Measurements from ENCODE around the gene PPP1R37.

The PPP1R37 gene

GRCh38 chr19:45128806-45129205 is 35.8 kb downstream of the PPP1R37 start:
- no peak overlapping the region for H4K91ac ChIP-seq (ENCODE audit: low read depth, low read length, poor library complexity)
- no peak for DNase-seq (ENCODE audit: low spot score)
- WGBS, 2 donors (ENCODE audit: extremely low coverage in 2 of 2, insufficient read length in 2 of 2, insufficient replicate concordance in 1 of 2) = no CpG with 5 or more reads among the region's 5 CpGs

GRCh38 chr19:45130236-45130635 is 37.3 kb downstream of the PPP1R37 start:
- H3K27ac ChIP-seq (replicated peaks; ENCODE audit: low read length) = no peak overlapping the region
- H3K79me1 ChIP-seq (ENCODE audit: low read depth, low read length) = peaks cover 17% of the 10 kb centered on the region
- peak overlapping the region; percentile 60 for H3K23ac ChIP-seq (ENCODE audit: low read depth, low read length, poor library complexity)
- WGBS, 2 donors (ENCODE audit: extremely low coverage in 2 of 2, insufficient read length in 2 of 2, insufficient replicate concordance in 1 of 2) = no CpG with 5 or more reads among the region's 13 CpGs
- H3K9ac ChIP-seq (ENCODE audit: low read depth, low read length, poor library complexity) = no peak overlapping the region
- peaks cover 4 to 10% of the 10 kb centered on the region in 2 donors for H3K4me1 ChIP-seq (ENCODE audit: control insufficient read depth in 2 of 2, insufficient read depth in 1 of 2, low read depth in 1 of 2, low read length in 2 of 2)
- no peak overlapping the region for H3K14ac ChIP-seq (ENCODE audit: low read length)
- no peak for DNase-seq (ENCODE audit: low spot score)
- H3K18ac ChIP-seq (ENCODE audit: low read length) = no peak overlapping the region
- H2AK5ac ChIP-seq (ENCODE audit: low read depth, low read length) = peak overlapping the region; percentile 40
- peaks cover 0 to 2% of the 10 kb centered on the region in 2 donors for H3K9me3 ChIP-seq (replicated peaks in 1 of 2; ENCODE audit: control insufficient read depth in 2 of 2, insufficient read depth in 1 of 2, low read depth in 1 of 2, low read length in 2 of 2)
- no peak overlapping the region for H2AFZ ChIP-seq (ENCODE audit: low read length)
- peak overlapping the region; percentile 27 for H2BK15ac ChIP-seq (ENCODE audit: low read length)
- no peak overlapping the region for H2BK120ac ChIP-seq (ENCODE audit: low read depth, low read length)
- H4K91ac ChIP-seq (ENCODE audit: low read depth, low read length, poor library complexity) = no peak overlapping the region
- H3K4me3 ChIP-seq (ENCODE audit: low read length in 2 of 2) = no peak overlapping the region
- peaks cover 0 to 4% of the 10 kb centered on the region in 2 donors for H3K36me3 ChIP-seq (replicated peaks in 1 of 2; ENCODE audit: control insufficient read depth in 2 of 2, insufficient read depth in 2 of 2, low read length in 2 of 2)
- no peak overlapping the region for H3K4me2 ChIP-seq (ENCODE audit: insufficient read depth, low read length, poor library complexity, severe bottlenecking)
- no peak overlapping the region for H4K8ac ChIP-seq (ENCODE audit: low read depth, low read length)
- H2BK5ac ChIP-seq (ENCODE audit: low read length) = no peak overlapping the region
- H3K27me3 ChIP-seq (ENCODE audit: control insufficient read depth in 3 of 3, insufficient read depth in 3 of 3, low read depth in 1 of 3, low read length in 3 of 3) = no peaks in the 10 kb centered on the region
- H2BK12ac ChIP-seq (ENCODE audit: low read length) = no peak overlapping the region
- H3K4ac ChIP-seq (ENCODE audit: low read length) = no peak overlapping the region

More at GRCh38 chr19:45128806-45129205, 35.8 kb downstream of the PPP1R37 start:
- Histone ChIP-seq H2BK120ac (ENCODE audit: low read depth, low read length) (no peak overlapping the region), H2BK5ac (ENCODE audit: low read length) (no peak overlapping the region), H3K36me3 (replicated peaks in 1 of 2; ENCODE audit: control insufficient read depth in 2 of 2, insufficient read depth in 2 of 2, low read length in 2 of 2) (peaks cover 0 to 4% of the 10 kb centered on the region in 2 donors), H4K8ac (ENCODE audit: low read depth, low read length) (no peak overlapping the region), H3K23ac (ENCODE audit: low read depth, low read length, poor library complexity) (no peak overlapping the region), H3K18ac (ENCODE audit: low read length) (no peak overlapping the region), H3K9me3 (replicated peaks in 1 of 2; ENCODE audit: control insufficient read depth in 2 of 2, insufficient read depth in 1 of 2, low read depth in 1 of 2, low read length in 2 of 2) (peaks cover 0 to 2% of the 10 kb centered on the region in 2 donors), H2BK15ac (ENCODE audit: low read length) (no peak overlapping the region), H3K9ac (ENCODE audit: low read depth, low read length, poor library complexity) (no peak overlapping the region), H3K4me1 (ENCODE audit: control insufficient read depth in 2 of 2, insufficient read depth in 1 of 2, low read depth in 1 of 2, low read length in 2 of 2) (peaks cover 4 to 10% of the 10 kb centered on the region in 2 donors), H2AK5ac (ENCODE audit: low read depth, low read length) (no peak overlapping the region), H2BK12ac (ENCODE audit: low read length) (no peak overlapping the region), H3K27me3 (ENCODE audit: control insufficient read depth in 3 of 3, insufficient read depth in 3 of 3, low read depth in 1 of 3, low read length in 3 of 3) (no peaks in the 10 kb centered on the region), H3K4me2 (ENCODE audit: insufficient read depth, low read length, poor library complexity, severe bottlenecking) (no peak overlapping the region), H3K4ac (ENCODE audit: low read length) (no peak overlapping the region), H3K4me3 (ENCODE audit: low read length in 2 of 2) (no peak overlapping the region), H3K79me1 (ENCODE audit: low read depth, low read length) (peaks cover 16% of the 10 kb centered on the region), H3K14ac (ENCODE audit: low read length) (no peak overlapping the region), H2AFZ (ENCODE audit: low read length) (no peak overlapping the region), H3K27ac (replicated peaks; ENCODE audit: low read length) (no peak overlapping the region)

DNA sequence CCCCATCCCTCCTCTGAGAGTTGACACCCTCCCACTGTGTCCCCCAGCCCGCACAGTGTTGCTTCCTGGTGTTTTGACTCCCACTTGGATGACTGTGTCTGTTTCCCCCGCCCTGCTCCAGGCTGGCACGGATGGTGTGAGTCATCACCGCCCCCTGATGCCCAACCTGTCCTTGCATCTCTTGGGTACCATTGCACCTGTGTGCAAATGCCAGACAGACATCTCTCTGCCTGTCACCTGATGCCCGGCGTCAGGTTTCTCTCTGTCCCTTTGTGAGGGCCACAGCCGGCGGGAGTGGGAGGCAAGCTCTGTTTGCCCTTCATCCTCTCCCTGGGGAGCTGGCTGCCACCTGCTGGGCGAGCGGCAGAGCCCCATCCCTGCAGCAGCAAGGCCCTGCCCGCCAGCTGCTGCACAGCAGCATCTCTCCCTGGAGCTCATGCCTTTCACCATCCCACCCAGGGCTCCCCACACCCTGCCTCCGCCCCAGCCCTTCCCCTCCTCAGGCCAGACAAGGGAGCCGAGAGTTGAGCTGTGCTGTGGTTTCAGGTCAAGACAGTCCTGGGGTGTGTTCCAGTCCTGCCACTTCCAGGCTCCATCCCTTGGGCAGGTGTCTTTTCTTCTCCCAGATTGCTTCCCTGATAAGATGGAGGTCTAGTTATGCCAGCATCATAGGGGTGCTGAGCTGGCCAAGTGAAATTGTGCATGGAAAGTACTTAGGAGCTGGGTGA is 38.1 kb downstream of the PPP1R37 start:
- peaks cover 0 to 2% of the 10 kb centered on the region in 2 donors for H3K9me3 ChIP-seq (replicated peaks in 1 of 2; ENCODE audit: control insufficient read depth in 2 of 2, insufficient read depth in 1 of 2, low read depth in 1 of 2, low read length in 2 of 2)
- DNase-seq (ENCODE audit: low spot score) = no peak
- H2BK12ac ChIP-seq (ENCODE audit: low read length) = no peak overlapping the region
- peaks cover 6 to 11% of the 10 kb centered on the region in 2 donors for H3K4me1 ChIP-seq (ENCODE audit: control insufficient read depth in 2 of 2, insufficient read depth in 1 of 2, low read depth in 1 of 2, low read length in 2 of 2)
- no peak overlapping the region for H2BK5ac ChIP-seq (ENCODE audit: low read length)
- no peak overlapping the region for H3K4me3 ChIP-seq (ENCODE audit: low read length in 2 of 2)
- H3K14ac ChIP-seq (ENCODE audit: low read length) = peak overlapping the region; percentile 2
- no peaks in the 10 kb centered on the region for H3K27me3 ChIP-seq (ENCODE audit: control insufficient read depth in 3 of 3, insufficient read depth in 3 of 3, low read depth in 1 of 3, low read length in 3 of 3)
- H4K8ac ChIP-seq (ENCODE audit: low read depth, low read length) = no peak overlapping the region
- no peak overlapping the region for H3K4me2 ChIP-seq (ENCODE audit: insufficient read depth, low read length, poor library complexity, severe bottlenecking)
- peaks cover 0 to 4% of the 10 kb centered on the region in 2 donors for H3K36me3 ChIP-seq (replicated peaks in 1 of 2; ENCODE audit: control insufficient read depth in 2 of 2, insufficient read depth in 2 of 2, low read length in 2 of 2)
- H3K18ac ChIP-seq (ENCODE audit: low read length) = peak overlapping the region; percentile 38
- peak overlapping the region; percentile 17 for H3K23ac ChIP-seq (ENCODE audit: low read depth, low read length, poor library complexity)
- peaks cover 17% of the 10 kb centered on the region for H3K79me1 ChIP-seq (ENCODE audit: low read depth, low read length)
- H3K9ac ChIP-seq (ENCODE audit: low read depth, low read length, poor library complexity) = no peak overlapping the region
- no peak overlapping the region for H2AFZ ChIP-seq (ENCODE audit: low read length)
- WGBS, 2 donors (ENCODE audit: extremely low coverage in 2 of 2, insufficient read length in 2 of 2, insufficient replicate concordance in 1 of 2) = no CpG with 5 or more reads among the region's 13 CpGs
- H3K4ac ChIP-seq (ENCODE audit: low read length) = no peak overlapping the region
- H4K91ac ChIP-seq (ENCODE audit: low read depth, low read length, poor library complexity) = no peak overlapping the region
- H2BK15ac ChIP-seq (ENCODE audit: low read length) = no peak overlapping the region
- no peak overlapping the region for H2AK5ac ChIP-seq (ENCODE audit: low read depth, low read length)
- H3K27ac ChIP-seq (replicated peaks; ENCODE audit: low read length) = no peak overlapping the region
- no peak overlapping the region for H2BK120ac ChIP-seq (ENCODE audit: low read depth, low read length)

- H3K9ac ChIP-seq (ENCODE audit: low read depth, low read length, poor library complexity) = no peak overlapping the region
- no peak overlapping the region for H2BK120ac ChIP-seq (ENCODE audit: low read depth, low read length)
- H2BK5ac ChIP-seq (ENCODE audit: low read length) = no peak overlapping the region
- peaks cover 0 to 4% of the 10 kb centered on the region in 2 donors for H3K36me3 ChIP-seq (replicated peaks in 1 of 2; ENCODE audit: control insufficient read depth in 2 of 2, insufficient read depth in 2 of 2, low read length in 2 of 2)
- no peak overlapping the region for H3K18ac ChIP-seq (ENCODE audit: low read length)
- H3K23ac ChIP-seq (ENCODE audit: low read depth, low read length, poor library complexity) = no peak overlapping the region
- no peak overlapping the region for H2BK12ac ChIP-seq (ENCODE audit: low read length)
- H3K4me1 ChIP-seq (ENCODE audit: control insufficient read depth in 2 of 2, insufficient read depth in 1 of 2, low read depth in 1 of 2, low read length in 2 of 2) = peaks cover 17 to 29% of the 10 kb centered on the region in 2 donors
- H2BK15ac ChIP-seq (ENCODE audit: low read length) = no peak overlapping the region
- no peak overlapping the region for H3K27ac ChIP-seq (replicated peaks; ENCODE audit: low read length)
- no peak overlapping the region for H3K4me3 ChIP-seq (ENCODE audit: low read length in 2 of 2)
- no peak overlapping the region for H3K14ac ChIP-seq (ENCODE audit: low read length)
- WGBS, 2 donors (ENCODE audit: extremely low coverage in 2 of 2, insufficient read length in 2 of 2, insufficient replicate concordance in 1 of 2) = no CpG with 5 or more reads among the region's 8 CpGs
- H4K91ac ChIP-seq (ENCODE audit: low read depth, low read length, poor library complexity) = no peak overlapping the region
- no peak overlapping the region for H2AK5ac ChIP-seq (ENCODE audit: low read depth, low read length)
- no peaks in the 10 kb centered on the region for H3K27me3 ChIP-seq (ENCODE audit: control insufficient read depth in 3 of 3, insufficient read depth in 3 of 3, low read depth in 1 of 3, low read length in 3 of 3)
- no peak for DNase-seq (ENCODE audit: low spot score)
- H3K79me1 ChIP-seq (ENCODE audit: low read depth, low read length) = peaks cover 11% of the 10 kb centered on the region
- no peak overlapping the region for H2AFZ ChIP-seq (ENCODE audit: low read length)
- no peak overlapping the region for H4K8ac ChIP-seq (ENCODE audit: low read depth, low read length)
- H3K4me2 ChIP-seq (ENCODE audit: insufficient read depth, low read length, poor library complexity, severe bottlenecking) = no peak overlapping the region
- H3K4ac ChIP-seq (ENCODE audit: low read length) = no peak overlapping the region
- H3K9me3 ChIP-seq (replicated peaks in 1 of 2; ENCODE audit: control insufficient read depth in 2 of 2, insufficient read depth in 1 of 2, low read depth in 1 of 2, low read length in 2 of 2) = peaks cover 0 to 2% of the 10 kb centered on the region in 2 donors
Measured at GRCh38 chr19:45133661-45134060, 40.7 kb downstream of the PPP1R37 start.
